ENCODE measurements around the gene L3MBTL2. TPM values are rescaled to one million over a fixed set of nuclear protein-coding genes. Genes with fewer than 3 reads are reported as not detected.
"Not testable (repeated sequence)": the region's sequence is repeated elsewhere in the genome, so short reads cannot be mapped to it uniquely, and the experiment has no call there.

L3MBTL2 gene
- total RNA-seq, 6 experiments from 2014 or later, result 21.1 to 27.4 (median 25.2) TPM

DNA sequence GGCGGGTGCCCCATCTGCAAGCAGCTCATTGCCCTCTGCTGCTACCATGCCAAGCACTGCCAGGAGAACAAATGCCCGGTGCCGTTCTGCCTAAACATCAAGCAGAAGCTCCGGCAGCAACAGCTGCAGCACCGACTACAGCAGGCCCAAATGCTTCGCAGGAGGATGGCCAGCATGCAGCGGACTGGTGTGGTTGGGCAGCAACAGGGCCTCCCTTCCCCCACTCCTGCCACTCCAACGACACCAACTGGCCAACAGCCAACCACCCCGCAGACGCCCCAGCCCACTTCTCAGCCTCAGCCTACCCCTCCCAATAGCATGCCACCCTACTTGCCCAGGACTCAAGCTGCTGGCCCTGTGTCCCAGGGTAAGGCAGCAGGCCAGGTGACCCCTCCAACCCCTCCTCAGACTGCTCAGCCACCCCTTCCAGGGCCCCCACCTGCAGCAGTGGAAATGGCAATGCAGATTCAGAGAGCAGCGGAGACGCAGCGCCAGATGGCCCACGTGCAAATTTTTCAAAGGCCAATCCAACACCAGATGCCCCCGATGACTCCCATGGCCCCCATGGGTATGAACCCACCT lies 28.0 kb upstream of the L3MBTL2 start:
- no peak overlapping the region for H3K4me3 Mint-ChIP-seq
- DNase-seq, result no peak
- peaks cover 23% of the 10 kb centered on the region for H3K4me1 Mint-ChIP-seq (ENCODE audit: low read depth)
- peaks cover 57% of the 10 kb centered on the region for H3K36me3 Mint-ChIP-seq (ENCODE audit: low read depth)
- 0 out of 2 replicates have a peak, but pooled peaks cover 3% of the 10 kb centered on the region for H3K9me3 Mint-ChIP-seq
- no peak overlapping the region for H3K27ac Mint-ChIP-seq
- peaks cover 12% of the 10 kb centered on the region for H3K27me3 Mint-ChIP-seq (ENCODE audit: insufficient read depth)
- TF ChIP-seq, protein P1, sequence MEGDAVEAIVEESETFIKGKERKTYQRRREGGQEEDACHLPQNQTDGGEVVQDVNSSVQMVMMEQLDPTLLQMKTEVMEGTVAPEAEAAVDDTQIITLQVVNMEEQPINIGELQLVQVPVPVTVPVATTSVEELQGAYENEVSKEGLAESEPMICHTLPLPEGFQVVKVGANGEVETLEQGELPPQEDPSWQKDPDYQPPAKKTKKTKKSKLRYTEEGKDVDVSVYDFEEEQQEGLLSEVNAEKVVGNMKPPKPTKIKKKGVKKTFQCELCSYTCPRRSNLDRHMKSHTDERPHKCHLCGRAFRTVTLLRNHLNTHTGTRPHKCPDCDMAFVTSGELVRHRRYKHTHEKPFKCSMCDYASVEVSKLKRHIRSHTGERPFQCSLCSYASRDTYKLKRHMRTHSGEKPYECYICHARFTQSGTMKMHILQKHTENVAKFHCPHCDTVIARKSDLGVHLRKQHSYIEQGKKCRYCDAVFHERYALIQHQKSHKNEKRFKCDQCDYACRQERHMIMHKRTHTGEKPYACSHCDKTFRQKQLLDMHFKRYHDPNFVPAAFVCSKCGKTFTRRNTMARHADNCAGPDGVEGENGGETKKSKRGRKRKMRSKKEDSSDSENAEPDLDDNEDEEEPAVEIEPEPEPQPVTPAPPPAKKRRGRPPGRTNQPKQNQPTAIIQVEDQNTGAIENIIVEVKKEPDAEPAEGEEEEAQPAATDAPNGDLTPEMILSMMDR (IDR thresholded peaks at IDR 0.05), result no peak

DNA sequence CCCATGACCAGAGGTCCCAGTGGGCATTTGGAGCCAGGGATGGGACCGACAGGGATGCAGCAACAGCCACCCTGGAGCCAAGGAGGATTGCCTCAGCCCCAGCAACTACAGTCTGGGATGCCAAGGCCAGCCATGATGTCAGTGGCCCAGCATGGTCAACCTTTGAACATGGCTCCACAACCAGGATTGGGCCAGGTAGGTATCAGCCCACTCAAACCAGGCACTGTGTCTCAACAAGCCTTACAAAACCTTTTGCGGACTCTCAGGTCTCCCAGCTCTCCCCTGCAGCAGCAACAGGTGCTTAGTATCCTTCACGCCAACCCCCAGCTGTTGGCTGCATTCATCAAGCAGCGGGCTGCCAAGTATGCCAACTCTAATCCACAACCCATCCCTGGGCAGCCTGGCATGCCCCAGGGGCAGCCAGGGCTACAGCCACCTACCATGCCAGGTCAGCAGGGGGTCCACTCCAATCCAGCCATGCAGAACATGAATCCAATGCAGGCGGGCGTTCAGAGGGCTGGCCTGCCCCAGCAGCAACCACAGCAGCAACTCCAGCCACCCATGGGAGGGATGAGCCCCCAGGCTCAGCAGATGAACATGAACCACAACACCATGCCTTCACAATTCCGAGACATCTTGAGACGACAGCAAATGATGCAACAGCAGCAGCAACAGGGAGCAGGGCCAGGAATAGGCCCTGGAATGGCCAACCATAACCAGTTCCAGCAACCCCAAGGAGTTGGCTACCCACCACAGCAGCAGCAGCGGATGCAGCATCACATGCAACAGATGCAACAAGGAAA lies 27.3 kb upstream of the L3MBTL2 start:
- Mint-ChIP-seq H3K4me1 (ENCODE audit: low read depth) (peaks cover 30% of the 10 kb centered on the region), H3K36me3 (ENCODE audit: low read depth) (peaks cover 52% of the 10 kb centered on the region), H3K9me3 (0 out of 2 replicates have a peak, but pooled peaks cover 5% of the 10 kb centered on the region), H3K27ac (no peak overlapping the region), H3K27me3 (ENCODE audit: insufficient read depth) (peaks cover 13% of the 10 kb centered on the region), H3K4me3 (no peak overlapping the region; the same call in 1 of the 2 replicates)
- DNase-seq, result no peak
- TF ChIP-seq, protein P1 (IDR thresholded peaks at IDR 0.05), result no peak

DNA sequence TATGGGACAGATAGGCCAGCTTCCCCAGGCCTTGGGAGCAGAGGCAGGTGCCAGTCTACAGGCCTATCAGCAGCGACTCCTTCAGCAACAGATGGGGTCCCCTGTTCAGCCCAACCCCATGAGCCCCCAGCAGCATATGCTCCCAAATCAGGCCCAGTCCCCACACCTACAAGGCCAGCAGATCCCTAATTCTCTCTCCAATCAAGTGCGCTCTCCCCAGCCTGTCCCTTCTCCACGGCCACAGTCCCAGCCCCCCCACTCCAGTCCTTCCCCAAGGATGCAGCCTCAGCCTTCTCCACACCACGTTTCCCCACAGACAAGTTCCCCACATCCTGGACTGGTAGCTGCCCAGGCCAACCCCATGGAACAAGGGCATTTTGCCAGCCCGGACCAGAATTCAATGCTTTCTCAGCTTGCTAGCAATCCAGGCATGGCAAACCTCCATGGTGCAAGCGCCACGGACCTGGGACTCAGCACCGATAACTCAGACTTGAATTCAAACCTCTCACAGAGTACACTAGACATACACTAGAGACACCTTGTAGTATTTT lies 26.6 kb upstream of the L3MBTL2 start:
- DNase-seq, result no peak
- peak overlapping the region; percentile 40; the same call in 1 of the 2 replicates for H3K27ac Mint-ChIP-seq
- peaks cover 35% of the 10 kb centered on the region for H3K4me1 Mint-ChIP-seq (ENCODE audit: low read depth)
- 0 out of 2 replicates have a peak, but pooled peaks cover 5% of the 10 kb centered on the region for H3K9me3 Mint-ChIP-seq
- H3K36me3 Mint-ChIP-seq (ENCODE audit: low read depth), result peaks cover 47% of the 10 kb centered on the region
- peaks cover 16% of the 10 kb centered on the region for H3K27me3 Mint-ChIP-seq (ENCODE audit: insufficient read depth)
- TF ChIP-seq, protein P1 (IDR thresholded peaks at IDR 0.05), result no peak
- no peak overlapping the region for H3K4me3 Mint-ChIP-seq

DNA sequence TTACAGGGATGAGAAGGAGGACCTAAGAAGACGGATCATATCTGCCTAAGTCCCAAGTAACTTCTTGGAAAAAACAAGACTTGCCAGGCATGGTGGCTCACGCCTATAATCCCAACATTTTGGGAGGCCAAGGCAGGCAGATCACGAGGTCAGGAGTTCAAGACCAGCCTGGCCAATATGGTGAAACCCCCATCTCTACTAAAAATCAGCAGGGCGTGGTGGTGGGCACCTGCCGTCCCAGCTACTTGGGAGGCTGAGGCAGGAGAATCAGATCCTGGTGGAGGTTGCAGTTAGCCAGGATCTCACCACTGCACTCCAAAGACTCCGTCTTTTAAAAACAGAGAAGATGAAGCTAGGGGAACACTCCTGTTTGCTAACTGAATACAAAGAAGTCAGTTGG lies 24.8 kb upstream of the L3MBTL2 start:
- H3K4me3 Mint-ChIP-seq, H3K27ac Mint-ChIP-seq, DNase-seq, H3K9me3 Mint-ChIP-seq: not testable (repeated sequence)
- H3K36me3 Mint-ChIP-seq (ENCODE audit: low read depth), result peaks cover 45% of the 10 kb centered on the region
- H3K27me3 Mint-ChIP-seq (ENCODE audit: insufficient read depth), result peaks cover 16% of the 10 kb centered on the region
- H3K4me1 Mint-ChIP-seq (ENCODE audit: low read depth), result peaks cover 35% of the 10 kb centered on the region

DNA sequence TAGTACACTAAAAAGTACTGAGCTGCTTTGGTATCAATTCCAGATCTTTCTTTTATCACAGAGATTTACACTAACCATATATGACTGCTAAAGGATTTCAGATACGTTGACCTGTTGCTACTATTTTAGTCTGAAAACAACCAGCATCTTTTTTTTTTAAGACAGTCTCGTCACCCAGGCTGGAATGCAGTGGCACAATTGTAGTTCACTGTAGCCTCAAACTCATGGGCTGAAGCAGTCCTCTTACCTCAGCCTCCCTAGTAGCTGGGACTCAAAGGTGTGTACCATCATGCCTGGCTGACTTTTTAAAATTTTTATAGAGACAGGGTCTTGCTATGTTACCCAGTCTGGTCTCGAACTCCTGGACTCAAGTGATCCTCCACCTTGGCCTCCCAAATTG lies 24.2 kb upstream of the L3MBTL2 start:
- TF ChIP-seq, protein P1 (IDR thresholded peaks at IDR 0.05), result no peak
- DNase-seq, result no peak
- H3K27ac Mint-ChIP-seq, result peak overlapping the region; percentile 56
- H3K27me3 Mint-ChIP-seq (ENCODE audit: insufficient read depth), result peaks cover 14% of the 10 kb centered on the region
- 0 out of 2 replicates have a peak, but pooled peaks cover 5% of the 10 kb centered on the region for H3K9me3 Mint-ChIP-seq
- no peak overlapping the region for H3K4me3 Mint-ChIP-seq
- H3K36me3 Mint-ChIP-seq (ENCODE audit: low read depth), result peaks cover 40% of the 10 kb centered on the region
- H3K4me1 Mint-ChIP-seq (ENCODE audit: low read depth), result peaks cover 30% of the 10 kb centered on the region

Data from HFFc6 (cell line).